K562 (cell line): ENCODE results near the gene B4GALT1. TPM values are rescaled to one million over a fixed set of nuclear protein-coding genes. Genes with fewer than 3 reads are reported as not detected.

Experiments used
- ZNF830 ChIP-seq: fragments of 250-450 bp; sonication (Bioruptor Pico); IDR thresholded peaks from 2 replicates; pipeline ENCODE4 v1.5.0; 2021; ENCODE audit warnings: mild to moderate bottlenecking
- polyA plus RNA-seq, 8 experiments: library from polyadenylated mRNA; depleted of rRNA in 4 of 8; stranded (reverse) in 5 of 8; unstranded in 3 of 8; fragments of >200 nt; fragmentation: Nextera tagmentation in 2 of 8; fragmentation: Illumina TruSeq in 1 of 8; extraction: Ambion mirVana in 2 of 8; extraction: Trizol in 1 of 8; gene quantifications; 2 replicates each; pipeline versions ENCODE4 v1.2.1 to v1.2.3, GENCODE V29; 2011 to 2014; ENCODE audit warnings: inconsistent platforms in 1 of 8, missing spikeins in 1 of 8
- total RNA-seq, 7 experiments: library from RNA; depleted of rRNA in 6 of 7; stranded (reverse); fragments of >200 nt in 6 of 7; fragmentation: Illumina TruSeq in 2 of 7; extraction: Trizol in 2 of 7; gene quantifications; 2 replicates each; pipeline versions ENCODE4 v1.2.1 to v1.2.3, GENCODE V29; 2011 to 2021; ENCODE audit warnings: low replicate concordance in 1 of 7
- TF ChIP-seq, protein P1 (sequence below): fragments of 200-600 bp; sonication (generic); IDR thresholded peaks from one replicate; pipeline ENCODE4 v1.6.1; 2012; ENCODE audit warnings: mild to moderate bottlenecking, low read depth, low read length, inconsistent platforms
- TF ChIP-seq, protein P2 (sequence below), 2 experiments: fragments of 450-650 bp in 1 of 2; IDR thresholded peaks; 2 replicates each; pipeline ENCODE4 v1.6.1; 2011 to 2017; ENCODE audit warnings: low read depth in 2 of 2, antibody characterized with exemption in 1 of 2, borderline replicate concordance in 1 of 2, low read length in 1 of 2, mild to moderate bottlenecking in 1 of 2, mixed read lengths in 1 of 2; ENCODE audit not compliant: control insufficient read depth in 1 of 2

The B4GALT1 gene
- total and polyA plus RNA-seq, 9 of the 15 experiments (the other 6 are each of a cell fraction or from before 2014, with no cell fraction given) = 4.1 to 26.8 (median 7.1) TPM

DNA sequence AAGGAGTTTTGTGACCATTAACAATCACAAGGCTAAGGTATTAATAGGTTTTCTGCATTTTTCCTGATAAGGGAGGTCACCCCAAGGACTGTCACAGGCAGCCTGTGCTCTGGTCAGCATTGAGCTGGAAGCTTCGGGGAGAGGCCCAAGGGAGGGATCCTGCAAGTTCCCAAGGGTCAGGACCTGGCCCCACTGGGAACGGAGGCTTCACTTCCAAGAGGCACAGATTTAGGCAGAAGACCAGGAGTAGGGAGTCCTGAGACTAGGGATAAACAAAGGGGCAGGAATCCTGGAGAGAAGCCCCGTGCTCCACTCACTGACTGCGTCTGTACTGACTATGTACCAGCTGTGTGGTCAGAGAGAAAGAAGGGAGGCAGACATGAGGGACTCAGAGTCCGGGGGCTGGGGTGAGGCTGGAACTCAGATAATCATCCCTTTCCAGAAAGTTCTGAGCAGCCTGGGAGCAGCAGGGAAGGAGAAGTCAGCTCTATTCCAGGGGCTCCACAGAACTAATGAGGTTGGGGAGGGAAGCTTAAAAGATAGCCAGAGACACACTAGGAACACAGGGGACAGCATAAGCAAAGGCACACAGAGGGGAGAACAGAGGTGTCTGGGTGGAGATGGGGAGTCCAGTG, 37.8 kb downstream of the B4GALT1 start (continued):
- TF ChIP-seq, protein P1, sequence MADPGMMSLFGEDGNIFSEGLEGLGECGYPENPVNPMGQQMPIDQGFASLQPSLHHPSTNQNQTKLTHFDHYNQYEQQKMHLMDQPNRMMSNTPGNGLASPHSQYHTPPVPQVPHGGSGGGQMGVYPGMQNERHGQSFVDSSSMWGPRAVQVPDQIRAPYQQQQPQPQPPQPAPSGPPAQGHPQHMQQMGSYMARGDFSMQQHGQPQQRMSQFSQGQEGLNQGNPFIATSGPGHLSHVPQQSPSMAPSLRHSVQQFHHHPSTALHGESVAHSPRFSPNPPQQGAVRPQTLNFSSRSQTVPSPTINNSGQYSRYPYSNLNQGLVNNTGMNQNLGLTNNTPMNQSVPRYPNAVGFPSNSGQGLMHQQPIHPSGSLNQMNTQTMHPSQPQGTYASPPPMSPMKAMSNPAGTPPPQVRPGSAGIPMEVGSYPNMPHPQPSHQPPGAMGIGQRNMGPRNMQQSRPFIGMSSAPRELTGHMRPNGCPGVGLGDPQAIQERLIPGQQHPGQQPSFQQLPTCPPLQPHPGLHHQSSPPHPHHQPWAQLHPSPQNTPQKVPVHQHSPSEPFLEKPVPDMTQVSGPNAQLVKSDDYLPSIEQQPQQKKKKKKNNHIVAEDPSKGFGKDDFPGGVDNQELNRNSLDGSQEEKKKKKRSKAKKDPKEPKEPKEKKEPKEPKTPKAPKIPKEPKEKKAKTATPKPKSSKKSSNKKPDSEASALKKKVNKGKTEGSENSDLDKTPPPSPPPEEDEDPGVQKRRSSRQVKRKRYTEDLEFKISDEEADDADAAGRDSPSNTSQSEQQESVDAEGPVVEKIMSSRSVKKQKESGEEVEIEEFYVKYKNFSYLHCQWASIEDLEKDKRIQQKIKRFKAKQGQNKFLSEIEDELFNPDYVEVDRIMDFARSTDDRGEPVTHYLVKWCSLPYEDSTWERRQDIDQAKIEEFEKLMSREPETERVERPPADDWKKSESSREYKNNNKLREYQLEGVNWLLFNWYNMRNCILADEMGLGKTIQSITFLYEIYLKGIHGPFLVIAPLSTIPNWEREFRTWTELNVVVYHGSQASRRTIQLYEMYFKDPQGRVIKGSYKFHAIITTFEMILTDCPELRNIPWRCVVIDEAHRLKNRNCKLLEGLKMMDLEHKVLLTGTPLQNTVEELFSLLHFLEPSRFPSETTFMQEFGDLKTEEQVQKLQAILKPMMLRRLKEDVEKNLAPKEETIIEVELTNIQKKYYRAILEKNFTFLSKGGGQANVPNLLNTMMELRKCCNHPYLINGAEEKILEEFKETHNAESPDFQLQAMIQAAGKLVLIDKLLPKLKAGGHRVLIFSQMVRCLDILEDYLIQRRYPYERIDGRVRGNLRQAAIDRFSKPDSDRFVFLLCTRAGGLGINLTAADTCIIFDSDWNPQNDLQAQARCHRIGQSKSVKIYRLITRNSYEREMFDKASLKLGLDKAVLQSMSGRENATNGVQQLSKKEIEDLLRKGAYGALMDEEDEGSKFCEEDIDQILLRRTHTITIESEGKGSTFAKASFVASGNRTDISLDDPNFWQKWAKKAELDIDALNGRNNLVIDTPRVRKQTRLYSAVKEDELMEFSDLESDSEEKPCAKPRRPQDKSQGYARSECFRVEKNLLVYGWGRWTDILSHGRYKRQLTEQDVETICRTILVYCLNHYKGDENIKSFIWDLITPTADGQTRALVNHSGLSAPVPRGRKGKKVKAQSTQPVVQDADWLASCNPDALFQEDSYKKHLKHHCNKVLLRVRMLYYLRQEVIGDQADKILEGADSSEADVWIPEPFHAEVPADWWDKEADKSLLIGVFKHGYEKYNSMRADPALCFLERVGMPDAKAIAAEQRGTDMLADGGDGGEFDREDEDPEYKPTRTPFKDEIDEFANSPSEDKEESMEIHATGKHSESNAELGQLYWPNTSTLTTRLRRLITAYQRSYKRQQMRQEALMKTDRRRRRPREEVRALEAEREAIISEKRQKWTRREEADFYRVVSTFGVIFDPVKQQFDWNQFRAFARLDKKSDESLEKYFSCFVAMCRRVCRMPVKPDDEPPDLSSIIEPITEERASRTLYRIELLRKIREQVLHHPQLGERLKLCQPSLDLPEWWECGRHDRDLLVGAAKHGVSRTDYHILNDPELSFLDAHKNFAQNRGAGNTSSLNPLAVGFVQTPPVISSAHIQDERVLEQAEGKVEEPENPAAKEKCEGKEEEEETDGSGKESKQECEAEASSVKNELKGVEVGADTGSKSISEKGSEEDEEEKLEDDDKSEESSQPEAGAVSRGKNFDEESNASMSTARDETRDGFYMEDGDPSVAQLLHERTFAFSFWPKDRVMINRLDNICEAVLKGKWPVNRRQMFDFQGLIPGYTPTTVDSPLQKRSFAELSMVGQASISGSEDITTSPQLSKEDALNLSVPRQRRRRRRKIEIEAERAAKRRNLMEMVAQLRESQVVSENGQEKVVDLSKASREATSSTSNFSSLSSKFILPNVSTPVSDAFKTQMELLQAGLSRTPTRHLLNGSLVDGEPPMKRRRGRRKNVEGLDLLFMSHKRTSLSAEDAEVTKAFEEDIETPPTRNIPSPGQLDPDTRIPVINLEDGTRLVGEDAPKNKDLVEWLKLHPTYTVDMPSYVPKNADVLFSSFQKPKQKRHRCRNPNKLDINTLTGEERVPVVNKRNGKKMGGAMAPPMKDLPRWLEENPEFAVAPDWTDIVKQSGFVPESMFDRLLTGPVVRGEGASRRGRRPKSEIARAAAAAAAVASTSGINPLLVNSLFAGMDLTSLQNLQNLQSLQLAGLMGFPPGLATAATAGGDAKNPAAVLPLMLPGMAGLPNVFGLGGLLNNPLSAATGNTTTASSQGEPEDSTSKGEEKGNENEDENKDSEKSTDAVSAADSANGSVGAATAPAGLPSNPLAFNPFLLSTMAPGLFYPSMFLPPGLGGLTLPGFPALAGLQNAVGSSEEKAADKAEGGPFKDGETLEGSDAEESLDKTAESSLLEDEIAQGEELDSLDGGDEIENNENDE = no peak
- TF ChIP-seq, protein P2, sequence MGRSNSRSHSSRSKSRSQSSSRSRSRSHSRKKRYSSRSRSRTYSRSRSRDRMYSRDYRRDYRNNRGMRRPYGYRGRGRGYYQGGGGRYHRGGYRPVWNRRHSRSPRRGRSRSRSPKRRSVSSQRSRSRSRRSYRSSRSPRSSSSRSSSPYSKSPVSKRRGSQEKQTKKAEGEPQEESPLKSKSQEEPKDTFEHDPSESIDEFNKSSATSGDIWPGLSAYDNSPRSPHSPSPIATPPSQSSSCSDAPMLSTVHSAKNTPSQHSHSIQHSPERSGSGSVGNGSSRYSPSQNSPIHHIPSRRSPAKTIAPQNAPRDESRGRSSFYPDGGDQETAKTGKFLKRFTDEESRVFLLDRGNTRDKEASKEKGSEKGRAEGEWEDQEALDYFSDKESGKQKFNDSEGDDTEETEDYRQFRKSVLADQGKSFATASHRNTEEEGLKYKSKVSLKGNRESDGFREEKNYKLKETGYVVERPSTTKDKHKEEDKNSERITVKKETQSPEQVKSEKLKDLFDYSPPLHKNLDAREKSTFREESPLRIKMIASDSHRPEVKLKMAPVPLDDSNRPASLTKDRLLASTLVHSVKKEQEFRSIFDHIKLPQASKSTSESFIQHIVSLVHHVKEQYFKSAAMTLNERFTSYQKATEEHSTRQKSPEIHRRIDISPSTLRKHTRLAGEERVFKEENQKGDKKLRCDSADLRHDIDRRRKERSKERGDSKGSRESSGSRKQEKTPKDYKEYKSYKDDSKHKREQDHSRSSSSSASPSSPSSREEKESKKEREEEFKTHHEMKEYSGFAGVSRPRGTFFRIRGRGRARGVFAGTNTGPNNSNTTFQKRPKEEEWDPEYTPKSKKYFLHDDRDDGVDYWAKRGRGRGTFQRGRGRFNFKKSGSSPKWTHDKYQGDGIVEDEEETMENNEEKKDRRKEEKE (IDR thresholded peaks at IDR 0.05; ENCODE audit: borderline replicate concordance in 1 of 2, control insufficient read depth in 1 of 2, low read depth in 2 of 2, low read length in 1 of 2) = no peak
- TF ChIP-seq ZNF830 (CRISPR knock-in tag) = no peak
